ENCODE measurements around the gene TAS2R38. TPM values are rescaled to one million over a fixed set of nuclear protein-coding genes. Genes with fewer than 3 reads are reported as not detected.
A peak's percentile ranks its signal among the peaks of the same experiment; 100 is the strongest.

Gene TAS2R38
- total and polyA plus RNA-seq, 10 donors = not detected

- TF ChIP-seq, protein P1, sequence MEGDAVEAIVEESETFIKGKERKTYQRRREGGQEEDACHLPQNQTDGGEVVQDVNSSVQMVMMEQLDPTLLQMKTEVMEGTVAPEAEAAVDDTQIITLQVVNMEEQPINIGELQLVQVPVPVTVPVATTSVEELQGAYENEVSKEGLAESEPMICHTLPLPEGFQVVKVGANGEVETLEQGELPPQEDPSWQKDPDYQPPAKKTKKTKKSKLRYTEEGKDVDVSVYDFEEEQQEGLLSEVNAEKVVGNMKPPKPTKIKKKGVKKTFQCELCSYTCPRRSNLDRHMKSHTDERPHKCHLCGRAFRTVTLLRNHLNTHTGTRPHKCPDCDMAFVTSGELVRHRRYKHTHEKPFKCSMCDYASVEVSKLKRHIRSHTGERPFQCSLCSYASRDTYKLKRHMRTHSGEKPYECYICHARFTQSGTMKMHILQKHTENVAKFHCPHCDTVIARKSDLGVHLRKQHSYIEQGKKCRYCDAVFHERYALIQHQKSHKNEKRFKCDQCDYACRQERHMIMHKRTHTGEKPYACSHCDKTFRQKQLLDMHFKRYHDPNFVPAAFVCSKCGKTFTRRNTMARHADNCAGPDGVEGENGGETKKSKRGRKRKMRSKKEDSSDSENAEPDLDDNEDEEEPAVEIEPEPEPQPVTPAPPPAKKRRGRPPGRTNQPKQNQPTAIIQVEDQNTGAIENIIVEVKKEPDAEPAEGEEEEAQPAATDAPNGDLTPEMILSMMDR (IDR thresholded peaks at IDR 0.05 in 8 of 11, conservative IDR thresholded peaks at IDR 0.05 in 3 of 11) = no peak
- TF ChIP-seq POLR2AphosphoS5 (IDR thresholded peaks at IDR 0.05) = no peak
- TF ChIP-seq POLR2A (IDR thresholded peaks at IDR 0.05) = no peak
- intact Hi-C loops (cut with DNase I; ENCODE audit: low total_unique reads) = loop anchor here (5.0 kb wide), 1 partner anchor 212 kb away; no protein-coding TSS in a partner anchor
- Histone ChIP-seq H3K36me3 (no peaks in the 10 kb centered on the region), H3K9me3 (peaks cover 0 to 4% (median 0%) of the 10 kb centered on the region in 8 donors), H3K27ac (no peak overlapping the region), H3K4me1 (peaks cover 0 to 15% (median 4%) of the 10 kb centered on the region in 6 donors), H3K27me3 (replicated peaks in 1 of 7) (no peaks in the 10 kb centered on the region), H3K4me3 (no peak overlapping the region)
- DNase-seq = no peak
- 81 to 90% (median 85%) methylated on average over 2 of the region's 2 CpGs for WGBS, 5 donors
These were observed 1.3 kb upstream of the TAS2R38 start for GRCh38 chr7:141974831-141975230.

GRCh38 chr7:141960687-141961422 is 12.7 kb downstream of the TAS2R38 start:
- 50 to 69% (median 60%) methylated on average over 3 of the region's 3 CpGs for WGBS, 5 donors
- Histone ChIP-seq H3K27me3 (replicated peaks in 1 of 7) (no peaks in the 10 kb centered on the region), H3K36me3 (no peaks in the 10 kb centered on the region), H3K27ac (peak overlapping the region in 5 of 8 donors; percentile 34 to 61 (median 43)), H3K4me1 (peaks cover 0 to 16% (median 2%) of the 10 kb centered on the region in 6 donors), H3K9me3 (peaks cover 0 to 11% (median 0%) of the 10 kb centered on the region in 8 donors), H3K4me3 (no peak overlapping the region)
- TF ChIP-seq, protein P1 (IDR thresholded peaks at IDR 0.05 in 8 of 11, conservative IDR thresholded peaks at IDR 0.05 in 3 of 11) = no peak
- TF ChIP-seq POLR2AphosphoS5 (IDR thresholded peaks at IDR 0.05) (no peak), POLR2A (IDR thresholded peaks at IDR 0.05) (no peak)
- intact Hi-C loops (cut with DNase I; ENCODE audit: low total_unique reads) = no loop called here
- no peak for DNase-seq

DNA sequence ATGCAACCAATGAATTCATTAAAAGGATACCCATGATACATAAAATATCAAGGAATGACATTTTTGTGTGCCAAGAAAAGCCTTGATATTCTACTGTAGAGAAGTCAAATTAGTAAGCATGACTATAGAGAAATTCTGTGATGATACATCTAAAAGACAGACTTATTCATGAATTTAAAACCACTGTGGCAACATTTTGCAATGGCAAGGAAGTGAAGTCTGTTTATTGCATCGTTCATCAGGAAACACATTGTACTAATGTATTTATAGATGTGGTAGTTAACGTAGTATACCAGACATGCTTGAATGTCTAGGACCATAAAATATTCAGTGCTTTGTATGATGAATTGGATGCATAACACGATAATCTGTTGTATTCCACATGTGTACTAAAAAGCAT is 17.5 kb downstream of the TAS2R38 start:
- WGBS, 5 donors = 3 to 24% (median 13%) methylated on average over 3 of the region's 3 CpGs
- Histone ChIP-seq H3K4me1 (peaks cover 0 to 17% (median under 1%) of the 10 kb centered on the region in 6 donors), H3K27ac (peak overlapping the region in 4 of 8 donors; percentile 0 to 69 (median 54)), H3K9me3 (no peaks in the 10 kb centered on the region), H3K36me3 (no peaks in the 10 kb centered on the region), H3K27me3 (replicated peaks in 1 of 7) (no peaks in the 10 kb centered on the region), H3K4me3 (no peak overlapping the region)
- TF ChIP-seq, protein P1 (IDR thresholded peaks at IDR 0.05 in 8 of 11, conservative IDR thresholded peaks at IDR 0.05 in 3 of 11) = no peak
- no peak for TF ChIP-seq POLR2AphosphoS5 (IDR thresholded peaks at IDR 0.05)
- TF ChIP-seq POLR2A (IDR thresholded peaks at IDR 0.05) = no peak
- no peak for DNase-seq
- intact Hi-C loops (cut with DNase I; ENCODE audit: low total_unique reads) = no loop called here

DNA sequence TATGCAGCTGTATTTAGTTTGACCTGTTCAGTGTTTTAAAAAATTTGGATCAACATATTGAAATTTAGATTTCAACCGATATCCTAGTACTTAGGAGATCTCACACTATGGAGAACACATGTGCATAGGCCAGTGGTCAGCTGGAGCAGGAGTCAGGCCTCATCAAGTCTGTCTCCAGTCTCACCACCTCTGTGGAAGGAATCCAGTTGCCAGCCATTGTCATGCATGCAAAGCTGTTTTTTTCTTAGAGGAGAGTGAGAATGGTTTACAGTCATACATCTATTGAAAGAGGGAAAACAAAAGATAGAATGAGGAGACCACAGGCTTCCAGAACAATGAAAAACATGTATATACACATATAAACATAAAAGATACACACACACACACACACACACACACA is 19.2 kb downstream of the TAS2R38 start:
- Histone ChIP-seq H3K4me1 (peaks cover 0 to 7% (median 0%) of the 10 kb centered on the region in 6 donors), H3K9me3 (no peaks in the 10 kb centered on the region), H3K36me3 (no peaks in the 10 kb centered on the region), H3K27ac (no peak overlapping the region), H3K27me3 (replicated peaks in 1 of 7) (no peaks in the 10 kb centered on the region), H3K4me3 (no peak overlapping the region)
- intact Hi-C loops (cut with DNase I; ENCODE audit: low total_unique reads) = no loop called here
- no peak for DNase-seq
- 74 to 96% (median 84%) methylated on average over 1 of the region's 1 CpG for WGBS, 5 donors
- no peak for TF ChIP-seq POLR2A (IDR thresholded peaks at IDR 0.05)
- TF ChIP-seq, protein P1 (IDR thresholded peaks at IDR 0.05 in 8 of 11, conservative IDR thresholded peaks at IDR 0.05 in 3 of 11) = no peak
- TF ChIP-seq POLR2AphosphoS5 (IDR thresholded peaks at IDR 0.05) = no peak

Measured in spleen (tissue), 11 donors.